HG03469 (cell line): ENCODE data around the gene HLTF.

Source experiments
- ATAC-seq: cut with Tn5 transposase; IDR thresholded peaks from one replicate; pipeline ENCODE4 v1.9.1; 2021; ENCODE audit warnings: mild to moderate bottlenecking, moderate library complexity, moderate number of reproducible peaks; ENCODE audit not compliant: unreplicated experiment

The HLTF gene

DNA sequence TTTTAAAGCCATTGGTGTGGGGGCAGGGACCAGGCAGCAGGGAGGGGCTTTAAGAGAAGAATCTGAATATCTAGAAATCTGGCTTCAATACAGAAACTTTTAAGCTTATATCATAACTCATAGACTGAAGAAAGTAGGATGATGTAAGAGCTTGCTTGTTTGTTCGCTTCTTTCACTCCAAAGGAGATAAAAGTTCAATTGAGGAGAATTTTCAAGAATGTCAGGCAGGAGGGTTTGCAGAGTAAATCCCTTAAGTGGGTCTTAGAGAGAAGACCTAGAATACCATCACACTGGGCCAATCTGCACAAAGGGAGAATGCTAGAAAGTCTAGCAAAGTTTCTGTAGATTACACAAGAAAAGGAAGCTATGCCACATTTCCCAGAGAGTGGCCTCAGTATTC, 4.1 kb upstream of the HLTF start:
- ATAC-seq = no peak

DNA sequence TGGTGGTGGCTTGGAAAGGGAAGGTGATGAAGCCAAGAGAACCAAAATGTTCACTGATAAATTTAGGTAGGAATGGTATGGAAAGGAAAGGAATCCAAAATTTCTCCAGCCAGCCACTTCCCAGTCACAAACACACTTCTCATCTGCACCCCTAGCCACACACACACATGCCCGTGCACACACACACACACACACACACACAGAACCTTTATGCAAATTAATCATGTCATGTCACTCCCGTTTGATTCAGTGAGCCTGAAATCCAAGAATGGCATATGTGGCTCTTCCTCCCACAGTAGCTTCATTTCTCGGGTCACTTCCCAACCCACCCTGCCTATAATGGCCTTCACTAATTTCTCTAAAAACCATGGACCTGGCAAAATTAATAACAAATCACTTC, 3.1 kb upstream of the HLTF start:
- no peak for ATAC-seq

DNA sequence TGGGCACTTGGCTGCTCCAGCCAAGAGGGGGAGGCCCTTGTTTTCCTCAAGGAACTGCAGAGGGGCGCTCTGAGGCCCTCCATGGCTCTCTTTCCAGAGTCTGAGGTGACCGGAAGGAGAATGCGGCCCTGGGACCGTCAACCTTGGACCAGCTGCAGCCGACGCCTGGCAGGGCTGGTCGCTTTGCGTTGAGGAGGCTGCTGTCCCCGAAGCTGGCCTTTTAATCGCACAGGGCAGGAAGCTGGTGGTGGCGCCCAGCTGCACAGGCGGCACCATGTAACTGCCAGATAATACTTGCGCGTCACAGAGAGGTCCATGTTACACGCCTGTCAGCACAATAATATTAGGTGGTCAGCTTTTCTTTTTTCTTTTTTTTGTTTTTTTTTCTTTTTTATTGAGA, 875 bp upstream of the HLTF start:
- no peak for ATAC-seq

DNA sequence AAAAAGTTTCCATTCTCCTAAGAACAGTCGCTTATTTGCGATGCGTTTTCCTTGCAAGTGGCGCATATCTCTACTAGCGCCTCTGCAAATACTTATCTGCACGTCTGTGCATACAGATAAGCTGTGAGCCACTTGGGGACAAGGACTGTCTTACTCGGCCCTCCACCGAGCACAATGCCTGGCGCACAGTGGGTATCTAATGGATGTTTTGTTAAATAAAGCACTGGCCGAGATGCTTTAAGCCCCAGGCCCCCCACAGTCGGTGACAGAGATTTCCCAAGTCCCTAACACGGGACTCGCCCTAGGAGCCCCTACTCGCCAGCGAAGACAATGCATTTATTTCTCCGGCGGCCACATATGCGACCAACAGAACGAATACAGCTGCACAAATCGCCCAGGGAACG, 503 bp downstream of the HLTF start:
- ATAC-seq = peak; percentile 21

DNA sequence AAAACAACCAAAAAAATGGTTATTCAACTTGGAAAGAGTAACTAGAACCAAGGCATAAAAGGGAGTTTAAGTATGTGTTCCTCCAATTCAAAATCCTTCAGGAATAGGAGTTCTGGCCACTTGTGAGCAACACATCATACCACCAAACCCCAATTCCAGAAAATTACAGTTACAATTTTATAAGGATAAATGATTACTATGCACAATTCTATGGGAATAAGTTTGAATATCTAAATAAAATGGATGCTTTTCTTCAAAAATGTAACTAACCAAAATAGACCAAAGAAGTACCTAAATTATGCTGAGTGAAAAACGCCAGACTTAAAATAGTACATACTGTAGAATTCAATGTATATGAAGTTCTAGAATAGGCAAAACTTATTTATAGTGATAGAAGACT, 4.6 kb downstream of the HLTF start:
- no peak for ATAC-seq

DNA sequence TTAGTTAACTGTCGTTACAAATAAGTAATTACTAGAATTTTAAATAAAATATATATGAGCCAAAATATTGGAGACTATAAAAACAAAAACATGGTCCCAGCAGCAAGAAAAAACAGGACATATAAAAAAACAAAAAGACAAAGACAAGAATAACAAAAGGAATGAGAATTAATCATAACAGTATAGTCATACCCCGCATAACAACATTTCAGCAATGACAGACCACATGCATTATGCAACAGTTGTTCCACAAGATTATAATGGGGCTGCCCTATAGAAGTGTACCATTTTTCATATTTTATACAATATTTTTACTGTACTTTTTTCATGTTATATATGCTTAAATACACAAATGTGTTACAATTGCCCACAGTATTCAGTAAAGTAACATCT, 5.6 kb downstream of the HLTF start:
- ATAC-seq = no peak

DNA sequence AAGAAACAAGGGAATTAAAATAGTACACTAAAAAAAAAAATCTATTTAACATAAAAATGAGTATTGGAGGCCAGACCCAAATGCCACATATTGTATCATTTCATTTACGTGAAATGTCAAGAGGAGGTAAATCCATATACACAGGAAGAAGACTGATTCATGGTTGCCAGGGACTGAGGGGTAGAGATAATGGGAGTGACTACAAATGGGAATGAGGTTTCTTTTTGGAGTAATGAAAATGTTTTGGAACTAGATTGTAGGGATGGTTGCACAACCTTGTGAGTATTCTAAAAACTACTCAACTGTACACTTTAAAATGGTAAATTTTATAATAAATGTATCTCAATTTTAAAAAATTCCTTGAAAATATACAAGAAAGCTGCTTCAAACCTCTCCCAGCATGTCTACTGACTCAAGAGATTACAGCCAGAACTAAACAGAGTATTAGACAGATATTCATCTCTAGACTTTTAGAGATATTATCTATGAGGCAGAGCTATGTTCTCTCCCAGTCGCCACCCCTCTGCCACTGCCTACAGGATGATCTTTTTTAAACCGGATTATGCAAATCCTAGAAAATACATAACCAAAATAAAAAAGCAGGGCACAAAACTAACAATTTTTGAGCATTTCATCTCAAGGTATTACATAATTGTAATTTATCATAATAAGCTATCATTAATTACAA, 6.2 kb downstream of the HLTF start:
- no peak for ATAC-seq

DNA sequence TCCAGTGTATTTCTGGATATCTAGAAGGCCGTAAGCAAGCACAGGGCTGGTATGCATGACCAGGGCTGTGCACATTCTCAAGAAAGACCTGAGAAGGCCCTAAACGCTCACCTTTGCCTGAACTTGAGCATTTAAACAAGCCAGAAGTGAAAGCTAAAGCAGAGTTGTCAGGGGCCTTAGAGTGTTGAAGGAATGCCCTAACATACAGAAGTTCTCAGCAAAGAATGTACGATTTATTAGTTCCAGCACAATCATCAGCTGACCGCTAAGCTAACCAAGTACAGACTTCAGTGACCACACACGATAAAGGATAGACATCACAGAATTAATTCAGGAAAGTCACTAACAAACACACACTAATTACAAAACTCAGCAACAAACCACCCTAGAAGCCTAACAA, 8.7 kb downstream of the HLTF start:
- no peak for ATAC-seq

DNA sequence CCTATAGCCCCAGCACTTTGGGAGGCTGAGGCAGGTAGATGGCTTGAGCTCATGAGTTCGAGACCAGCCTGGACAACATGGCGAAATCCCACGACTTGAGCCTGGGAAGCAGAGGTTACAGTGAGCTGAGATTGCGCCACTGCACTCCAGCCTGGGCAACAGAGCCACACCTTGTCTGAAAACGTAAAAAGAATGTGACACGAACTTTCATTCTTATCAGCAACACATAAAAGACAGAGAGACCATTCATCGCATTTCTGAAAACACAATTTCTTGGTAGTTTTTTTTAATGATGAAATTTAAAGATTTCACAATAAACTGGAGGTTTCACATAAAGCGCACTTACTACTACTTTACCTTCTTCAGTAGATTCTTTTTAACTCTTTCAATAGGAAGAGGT, 18.4 kb downstream of the HLTF start:
- no peak for ATAC-seq

DNA sequence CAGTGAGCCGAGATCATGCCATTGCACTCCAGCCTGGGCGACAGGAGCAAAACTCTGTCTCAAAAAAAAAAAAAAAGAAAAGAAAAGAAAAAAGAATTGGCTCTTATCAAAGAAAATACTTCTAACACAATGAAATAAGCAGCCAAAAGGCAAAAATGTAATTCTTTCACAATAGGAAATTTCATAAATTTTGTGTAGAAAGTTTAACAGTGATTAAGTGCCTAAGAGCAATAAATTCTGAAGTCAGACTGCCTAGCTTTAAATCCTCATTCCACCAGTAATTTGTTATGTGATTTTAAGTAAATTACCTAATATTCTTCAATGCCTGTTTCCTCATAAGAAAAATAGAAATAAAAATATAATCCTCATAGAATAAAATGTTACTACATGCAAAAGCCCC, 24.6 kb downstream of the HLTF start:
- ATAC-seq = no peak

DNA sequence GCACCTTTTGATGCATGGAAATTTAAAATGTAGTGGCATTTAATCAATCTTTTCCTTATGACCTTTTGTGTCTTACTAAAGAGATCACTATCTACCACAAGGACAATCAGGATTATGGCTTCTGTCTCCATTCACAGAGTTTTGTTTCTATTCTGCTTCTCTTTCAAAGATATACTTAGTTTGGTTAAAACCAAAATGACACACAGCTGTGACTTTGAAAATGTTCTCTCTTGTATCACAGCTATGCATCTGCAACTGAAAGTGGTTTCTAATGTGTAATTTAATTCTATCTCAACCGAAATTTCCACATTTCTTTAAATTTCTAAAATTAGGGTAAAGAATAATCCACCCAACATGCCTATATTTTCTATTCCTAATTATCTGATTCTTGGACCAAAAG, 27.7 kb downstream of the HLTF start:
- ATAC-seq = peak; percentile 74

DNA sequence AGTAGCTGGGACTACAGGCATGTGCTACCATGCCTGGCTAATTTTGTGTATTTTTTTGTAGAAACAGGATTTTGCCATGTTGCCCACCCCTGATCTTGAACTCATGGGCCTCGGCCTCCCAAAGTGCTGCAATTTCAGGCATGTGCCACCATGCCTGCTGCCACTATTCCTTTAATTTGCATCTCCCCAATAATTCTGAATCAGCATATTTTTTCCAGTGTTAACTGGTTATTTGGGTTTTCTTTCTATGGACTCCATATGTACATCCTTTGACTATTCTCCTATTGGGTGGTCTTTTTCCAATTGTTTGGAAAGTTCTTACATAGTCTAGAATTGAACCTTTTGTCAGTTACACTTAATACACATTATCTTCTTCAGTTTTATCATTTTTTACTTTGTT, 28.1 kb downstream of the HLTF start:
- no peak for ATAC-seq

DNA sequence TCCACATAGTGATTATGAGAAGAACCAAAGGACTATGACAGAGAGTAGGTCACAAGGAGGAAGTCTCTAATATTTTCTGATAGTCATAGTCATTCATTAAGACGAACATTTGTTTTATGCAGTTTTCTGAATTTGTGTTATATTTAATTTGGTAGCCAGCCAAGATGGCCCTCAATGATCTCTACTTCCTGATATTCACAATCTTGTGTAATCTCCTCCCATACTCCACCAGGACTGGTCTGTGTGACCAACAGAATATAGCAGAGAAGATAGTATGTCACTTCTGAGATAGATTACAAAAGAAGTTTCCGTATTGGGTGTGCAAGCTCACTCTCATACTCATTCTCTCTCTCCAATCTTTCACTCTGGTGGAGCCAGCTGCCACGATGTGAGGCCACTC, 30.8 kb downstream of the HLTF start:
- ATAC-seq = no peak

DNA sequence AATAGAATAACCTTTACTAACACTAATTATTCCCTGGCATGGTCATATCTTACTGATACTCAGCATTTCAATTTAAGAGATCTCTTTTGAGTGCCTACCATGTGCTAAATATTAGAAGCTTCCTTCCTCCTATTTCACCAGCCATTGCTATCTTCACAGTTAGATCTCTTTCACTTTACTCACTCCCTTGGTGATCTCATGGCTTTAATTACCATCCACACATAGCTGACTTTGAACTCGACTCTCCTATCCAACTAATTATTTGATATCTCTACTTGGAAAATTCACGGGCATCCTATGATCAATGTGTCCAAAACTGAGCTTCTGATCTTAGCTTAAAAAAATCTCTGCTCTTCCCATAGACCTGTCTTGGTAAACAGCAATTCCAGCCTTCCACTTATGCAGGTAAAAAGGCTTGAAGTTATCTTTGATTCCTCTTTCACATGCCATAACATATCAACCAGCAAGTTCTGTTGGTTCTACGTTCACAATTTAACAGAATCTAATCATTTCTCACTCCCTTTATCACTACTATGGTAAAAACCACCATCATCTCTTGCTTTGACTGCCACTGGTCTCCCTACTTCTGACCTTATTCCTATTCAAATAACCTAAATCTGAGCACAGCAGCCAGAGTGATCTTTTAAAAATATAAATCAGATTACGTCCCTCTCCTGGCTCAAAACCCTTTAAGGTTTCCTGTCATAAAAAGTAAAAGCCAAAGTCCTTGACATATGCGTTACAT, 41.8 kb downstream of the HLTF start:
- no peak for ATAC-seq

DNA sequence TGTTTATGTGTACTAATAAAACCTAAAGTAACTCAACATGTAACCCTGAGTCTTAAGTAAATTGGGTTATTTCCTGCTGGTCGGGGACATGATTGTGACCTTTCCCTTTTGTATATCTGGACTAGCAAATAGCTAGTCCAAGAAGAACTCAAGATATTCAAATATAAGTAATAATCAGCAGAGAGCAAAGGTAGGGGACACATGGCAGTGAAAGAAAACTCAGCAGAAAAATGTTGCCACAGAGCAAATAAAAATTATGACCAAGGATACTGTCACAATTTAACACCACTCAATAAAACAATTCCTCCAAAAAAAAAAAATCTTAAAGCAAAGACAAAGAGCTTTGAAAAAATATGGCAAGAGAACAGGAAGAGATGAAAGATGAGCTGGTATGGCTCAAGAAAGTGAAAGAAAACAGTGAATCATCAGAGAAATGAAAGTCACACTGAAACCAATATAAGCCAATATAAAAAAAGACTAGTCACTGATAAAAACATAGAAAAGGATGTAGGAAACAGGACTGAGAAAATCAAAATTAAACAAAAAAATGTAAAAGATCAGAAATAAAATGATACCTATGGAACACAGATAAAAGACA, 43.4 kb downstream of the HLTF start:
- no peak for ATAC-seq

DNA sequence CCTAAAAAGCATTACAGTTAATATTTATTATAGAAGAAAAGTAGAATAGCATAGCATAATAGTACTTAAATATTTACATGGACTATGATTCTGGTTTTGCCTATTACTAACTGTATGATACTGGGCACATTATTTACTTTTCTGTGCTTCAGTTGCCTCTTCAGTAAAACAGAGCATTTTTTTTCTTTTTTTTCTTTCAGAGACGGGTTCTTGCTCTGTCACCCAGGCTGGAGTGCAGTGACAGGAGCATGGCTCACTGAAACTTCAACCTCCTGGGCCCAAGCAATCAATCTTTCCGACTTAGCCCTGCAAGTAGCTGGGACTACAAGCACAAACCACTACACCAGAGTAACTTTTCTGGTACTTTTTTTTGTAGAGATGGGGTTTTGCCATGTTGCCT, 48.0 kb downstream of the HLTF start:
- ATAC-seq = no peak

DNA sequence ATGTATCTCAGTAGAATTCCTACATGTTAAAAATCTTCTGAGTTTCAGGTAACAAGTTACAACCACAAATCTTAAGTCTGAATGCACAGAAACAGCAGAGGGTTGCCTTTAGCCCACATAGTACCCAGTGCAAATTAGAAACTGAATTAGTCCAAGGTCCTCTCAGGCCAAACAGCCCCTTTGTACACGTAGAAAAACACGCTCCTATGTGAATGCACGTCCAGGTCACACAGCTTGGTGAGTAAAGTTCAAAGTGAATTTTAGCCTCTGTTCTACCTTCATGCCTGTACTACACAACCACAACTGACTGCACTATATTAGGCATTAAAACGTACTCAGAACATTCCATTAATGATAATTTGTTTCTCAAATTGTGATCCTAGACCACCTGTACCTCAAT, 48.6 kb downstream of the HLTF start:
- ATAC-seq = no peak

DNA sequence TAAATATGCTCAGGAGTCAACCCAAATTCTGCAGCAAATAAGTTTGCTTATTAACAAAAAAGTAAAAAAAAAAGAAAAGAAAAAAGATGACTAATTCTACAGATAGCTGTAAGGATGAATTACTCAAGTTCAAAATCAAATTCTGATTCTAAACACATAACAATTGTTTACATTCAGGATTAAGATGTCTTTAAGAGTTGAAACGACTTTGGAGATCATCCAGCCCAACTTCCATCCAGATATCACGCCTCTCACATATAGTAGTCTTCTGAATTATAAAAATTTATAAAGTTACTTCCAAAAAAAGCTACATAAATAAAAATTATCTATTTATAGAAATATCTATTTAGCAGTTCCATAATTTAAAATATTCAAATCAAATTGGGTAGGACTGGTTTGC, 55.2 kb downstream of the HLTF start:
- no peak for ATAC-seq

DNA sequence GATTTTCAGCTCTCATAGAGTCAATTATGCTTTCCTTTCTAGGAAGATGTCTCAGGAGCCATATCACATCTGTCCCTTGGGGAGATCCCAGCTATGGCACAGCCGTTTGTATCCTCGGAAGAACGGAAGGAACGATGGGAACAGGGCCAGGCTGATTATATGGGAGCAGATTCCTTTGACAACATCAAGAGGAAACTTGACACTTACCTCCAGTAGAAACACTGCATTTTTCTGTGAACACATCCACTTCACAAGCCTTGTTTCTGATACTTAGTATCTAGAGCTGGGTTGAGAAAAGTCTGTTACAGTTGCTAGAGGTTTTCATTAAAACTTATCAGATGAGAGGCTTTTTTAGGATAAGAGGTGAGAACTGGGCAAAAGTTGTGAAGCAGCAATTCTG, 59.6 kb downstream of the HLTF start:
- no peak for ATAC-seq

DNA sequence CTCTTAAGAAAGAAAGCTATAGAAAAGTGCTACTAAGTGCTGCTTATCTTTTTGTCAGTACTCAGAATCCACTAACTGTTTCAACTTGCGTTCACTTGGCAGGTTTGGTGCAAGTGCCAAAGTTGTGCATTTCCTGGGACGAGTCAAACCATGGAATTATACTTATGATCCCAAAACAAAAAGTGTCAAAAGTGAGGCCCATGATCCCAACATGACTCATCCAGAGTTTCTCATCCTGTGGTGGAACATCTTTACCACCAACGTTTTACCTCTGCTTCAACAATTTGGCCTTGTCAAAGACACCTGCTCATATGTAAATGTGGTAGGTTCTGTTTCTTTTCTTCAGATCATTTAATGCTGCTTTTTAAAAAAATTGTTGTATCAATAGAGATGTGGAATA, 62.4 kb downstream of the HLTF start:
- ATAC-seq = no peak

DNA sequence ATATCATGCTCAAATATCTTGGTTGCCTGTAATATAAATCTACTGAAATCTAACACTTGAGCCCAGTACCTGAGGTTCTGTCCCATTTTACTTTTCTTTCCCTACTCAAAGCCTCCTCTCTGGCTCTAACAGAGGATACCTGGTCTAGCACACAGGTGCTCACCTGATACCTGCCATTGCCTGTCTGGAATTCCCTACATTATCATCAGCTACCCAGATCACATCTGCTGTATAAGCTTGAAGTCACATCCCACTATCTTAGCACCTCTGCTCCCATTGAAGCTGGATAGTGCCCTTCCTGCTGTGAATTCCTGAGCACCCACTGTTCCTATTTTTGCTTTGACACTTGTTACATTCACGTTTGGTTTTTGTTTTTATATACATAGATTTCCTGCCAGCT, 64.5 kb downstream of the HLTF start:
- ATAC-seq = no peak

DNA sequence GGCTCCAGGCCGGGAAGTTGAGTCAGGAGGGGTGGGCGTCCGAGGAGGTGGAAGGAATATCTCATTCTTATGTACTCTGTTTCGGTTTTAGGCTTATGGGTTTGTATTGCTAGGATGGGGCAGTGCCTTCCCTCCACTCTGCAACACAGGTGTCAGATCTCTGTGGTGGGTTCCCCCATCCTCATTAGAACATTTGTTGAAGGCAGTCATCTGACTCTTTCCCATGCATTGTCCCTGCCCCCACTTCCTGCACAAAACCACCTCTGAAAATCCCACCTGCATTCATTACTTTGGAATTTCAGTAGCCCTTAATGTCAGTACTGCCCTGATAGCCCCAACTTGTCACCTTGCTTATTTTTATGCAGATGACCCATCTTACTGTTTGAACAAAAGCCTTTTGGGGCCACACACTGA, 65.5 kb downstream of the HLTF start:
- no peak for ATAC-seq
